IPS-15b (cell line): ENCODE data around the gene GALR3.

Source experiments
- H3K27me3 ChIP-seq: one replicate; pipeline ENCODE4 v1.6.1; 2013; ENCODE audit warnings: low read length; ENCODE audit not compliant: control insufficient read depth, insufficient read depth
- H3K36me3 ChIP-seq: one replicate; pipeline ENCODE4 v1.6.1; 2013; ENCODE audit warnings: low read length; ENCODE audit not compliant: control insufficient read depth, insufficient read depth
- H3K4me1 ChIP-seq: one replicate; pipeline ENCODE4 v1.6.1; 2013; ENCODE audit warnings: mild to moderate bottlenecking, low read length; ENCODE audit not compliant: control insufficient read depth, insufficient read depth
- H3K4me3 ChIP-seq: one replicate; pipeline ENCODE4 v1.5.1; 2013; ENCODE audit warnings: low read depth, low read length
- H3K9ac ChIP-seq: one replicate; pipeline ENCODE4 v1.6.1; 2013; ENCODE audit warnings: low read depth, mild to moderate bottlenecking, low read length
- H3K9me3 ChIP-seq: one replicate; pipeline ENCODE4 v1.6.1; 2013; ENCODE audit warnings: mild to moderate bottlenecking, low read length; ENCODE audit not compliant: control insufficient read depth, insufficient read depth

The GALR3 gene

GRCh38 chr22:37862570-37863325 lies 39.6 kb downstream of the GALR3 start:
- no peak overlapping the region for H3K9ac ChIP-seq
- H3K36me3 ChIP-seq = peaks cover 64% of the 10 kb centered on the region
- H3K27me3 ChIP-seq = no peaks in the 10 kb centered on the region
- H3K9me3 ChIP-seq = no peaks in the 10 kb centered on the region
- no peaks in the 10 kb centered on the region for H3K4me1 ChIP-seq
- no peak overlapping the region for H3K4me3 ChIP-seq

GRCh38 chr22:37865510-37865909 lies 42.3 kb downstream of the GALR3 start:
- no peak overlapping the region for H3K9ac ChIP-seq
- no peaks in the 10 kb centered on the region for H3K27me3 ChIP-seq
- H3K4me1 ChIP-seq = no peaks in the 10 kb centered on the region
- H3K9me3 ChIP-seq = no peaks in the 10 kb centered on the region
- H3K36me3 ChIP-seq = peaks cover 68% of the 10 kb centered on the region
- H3K4me3 ChIP-seq = no peak overlapping the region

DNA sequence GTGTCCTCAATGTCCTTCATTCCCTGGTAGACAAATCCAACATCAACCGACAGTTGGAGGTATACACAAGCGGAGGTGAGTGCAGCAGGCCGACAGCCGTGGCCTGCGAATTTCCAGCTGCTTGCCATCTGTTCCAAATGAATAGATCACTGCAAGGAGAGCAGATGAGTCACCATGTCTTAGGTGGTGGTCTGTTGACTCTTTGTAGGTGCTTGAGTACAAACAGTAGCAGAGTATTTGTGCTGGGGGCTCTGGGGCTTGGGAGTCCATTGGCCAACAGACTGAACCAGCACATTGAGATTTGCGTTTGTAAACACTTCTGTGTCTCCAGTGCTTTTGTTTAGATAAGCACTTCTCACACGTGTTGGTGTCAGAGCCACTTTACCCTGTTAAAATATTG lies 47.1 kb downstream of the GALR3 start:
- Histone ChIP-seq H3K4me1 (no peaks in the 10 kb centered on the region), H3K4me3 (no peak overlapping the region), H3K27me3 (no peaks in the 10 kb centered on the region), H3K9ac (no peak overlapping the region), H3K9me3 (no peaks in the 10 kb centered on the region), H3K36me3 (peaks cover 69% of the 10 kb centered on the region)
